Measurements from ENCODE around the gene NUTM2A. TPM values are rescaled to one million over a fixed set of nuclear protein-coding genes. Genes with fewer than 3 reads are reported as not detected.

NUTM2A gene
- total RNA-seq = under 1 TPM; 0.43 to 0.50 TPM

GRCh38 chr10:87225148-87225547 lies at the start of gene NUTM2A:
TSS of gene NUTM2A (plus strand) at chr10:87225448. CDS start at chr10:87225831, 383 bp downstream.

Other genes with a start within 250 kb of the NUTM2A start
- not detected for gene FAM25A, start 205.2 kb upstream of the NUTM2A start, total RNA-seq
- gene GLUD1, start 130.6 kb upstream of the NUTM2A start, total RNA-seq = 10 to 100 TPM; 96.8 to 97.0 TPM
- gene SHLD2, start 130.2 kb upstream of the NUTM2A start, total RNA-seq = 10 to 100 TPM; 30.7 to 31.8 TPM
- 1 to 10 TPM; 2.6 to 2.9 TPM for gene NUTM2D, start 132.3 kb downstream of the NUTM2A start, total RNA-seq

All from activated naive CD4-positive, alpha-beta T cell treated with anti-CD3 and anti-CD28 coated beads, Interleukin-2, amount 10 ng/mL, durations not matched to agents 5 hours and 36 hours (primary cell).